GM23248 (cell line): ENCODE measurements around the gene NDUFS7.

Experiments used
- EZH2 ChIP-seq: fragments of 200-600 bp; sonication (generic); IDR thresholded peaks from 2 replicates; pipeline ENCODE4 v1.6.1; 2018; ENCODE audit warnings: antibody characterized with exemption, mild to moderate bottlenecking; ENCODE audit not compliant: insufficient read depth, poor library complexity, severe bottlenecking
- EZH2phosphoT487 ChIP-seq: fragments of 200-600 bp; sonication (generic); IDR thresholded peaks from 2 replicates; pipeline ENCODE4 v1.6.1; 2018; ENCODE audit warnings: antibody characterized with exemption, moderate library complexity, mild to moderate bottlenecking, low read depth; ENCODE audit not compliant: insufficient read depth

GRCh38 chr19:1400281-1401137, 16.8 kb downstream of the NDUFS7 start:
- TF ChIP-seq EZH2 (no peak), EZH2phosphoT487 (no peak)
